Measurements from ENCODE around the gene QTRT2.

The QTRT2 gene

GRCh38 chr3:114034787-114035545 lies 21.6 kb upstream of the QTRT2 start:
- Histone ChIP-seq H3K4me3 (ENCODE audit: low read length) (no peak overlapping the region), H3K9ac (ENCODE audit: low read length) (peak overlapping the region; percentile 15)
- no peak for DNase-seq (ENCODE audit: low read depth)

GRCh38 chr3:114035896-114036295 lies 20.6 kb upstream of the QTRT2 start:
- H3K27me3 ChIP-seq (replicated peaks; ENCODE audit: control insufficient read depth, insufficient read depth, low read length) = no peaks in the 10 kb centered on the region
- H3K9ac ChIP-seq (ENCODE audit: low read length) = peak overlapping the region; percentile 15
- no peaks in the 10 kb centered on the region for H3K9me3 ChIP-seq (ENCODE audit: control insufficient read depth, low read length)
- H3K4me3 ChIP-seq (ENCODE audit: low read length) = no peak overlapping the region
- DNase-seq (ENCODE audit: low read depth) = peak; percentile 26
- H3K4me1 ChIP-seq (ENCODE audit: control insufficient read depth, insufficient read depth, low read length) = peaks cover 17% of the 10 kb centered on the region
- H3K36me3 ChIP-seq (ENCODE audit: control insufficient read depth, insufficient read depth, low read length, severe bottlenecking) = peaks cover 4% of the 10 kb centered on the region

More at GRCh38 chr3:114034787-114035545, 21.6 kb upstream of the QTRT2 start:
- H3K4me1 ChIP-seq (ENCODE audit: control insufficient read depth, insufficient read depth, low read length) = peaks cover 17% of the 10 kb centered on the region
- H3K9me3 ChIP-seq (ENCODE audit: control insufficient read depth, low read length) = no peaks in the 10 kb centered on the region
- H3K27me3 ChIP-seq (replicated peaks; ENCODE audit: control insufficient read depth, insufficient read depth, low read length) = no peaks in the 10 kb centered on the region
- H3K36me3 ChIP-seq (ENCODE audit: control insufficient read depth, insufficient read depth, low read length, severe bottlenecking) = peaks cover 4% of the 10 kb centered on the region

GRCh38 chr3:114043205-114043604 lies 13.3 kb upstream of the QTRT2 start:
- no peak overlapping the region for H3K9ac ChIP-seq (ENCODE audit: low read length)
- no peaks in the 10 kb centered on the region for H3K27me3 ChIP-seq (replicated peaks; ENCODE audit: control insufficient read depth, insufficient read depth, low read length)
- peaks cover 4% of the 10 kb centered on the region for H3K36me3 ChIP-seq (ENCODE audit: control insufficient read depth, insufficient read depth, low read length, severe bottlenecking)
- no peak for DNase-seq (ENCODE audit: low read depth)
- no peak overlapping the region for H3K4me3 ChIP-seq (ENCODE audit: low read length)
- no peaks in the 10 kb centered on the region for H3K9me3 ChIP-seq (ENCODE audit: control insufficient read depth, low read length)
- H3K4me1 ChIP-seq (ENCODE audit: control insufficient read depth, insufficient read depth, low read length) = no peaks in the 10 kb centered on the region

- no peaks in the 10 kb centered on the region for H3K9me3 ChIP-seq (ENCODE audit: control insufficient read depth, low read length)
- H3K9ac ChIP-seq (ENCODE audit: low read length) = no peak overlapping the region
- H3K36me3 ChIP-seq (ENCODE audit: control insufficient read depth, insufficient read depth, low read length, severe bottlenecking) = no peaks in the 10 kb centered on the region
- DNase-seq (ENCODE audit: low read depth) = no peak
- H3K27me3 ChIP-seq (replicated peaks; ENCODE audit: control insufficient read depth, insufficient read depth, low read length) = no peaks in the 10 kb centered on the region
- H3K4me1 ChIP-seq (ENCODE audit: control insufficient read depth, insufficient read depth, low read length) = peaks cover under 1% of the 10 kb centered on the region
- H3K4me3 ChIP-seq (ENCODE audit: low read length) = no peak overlapping the region
These were observed 4.3 kb upstream of the QTRT2 start for GRCh38 chr3:114052216-114052615.

- Histone ChIP-seq H3K9ac (ENCODE audit: low read length) (peak overlapping the region; percentile 84), H3K27me3 (replicated peaks; ENCODE audit: control insufficient read depth, insufficient read depth, low read length) (no peaks in the 10 kb centered on the region), H3K9me3 (ENCODE audit: control insufficient read depth, low read length) (no peaks in the 10 kb centered on the region), H3K36me3 (ENCODE audit: control insufficient read depth, insufficient read depth, low read length, severe bottlenecking) (peaks cover 5% of the 10 kb centered on the region), H3K4me3 (ENCODE audit: low read length) (peak overlapping the region; percentile 90), H3K4me1 (ENCODE audit: control insufficient read depth, insufficient read depth, low read length) (peaks cover 13% of the 10 kb centered on the region)
- DNase-seq (ENCODE audit: low read depth) = no peak
These were observed 442 bp downstream of the QTRT2 start for GRCh38 chr3:114057011-114057347.

- DNase-seq (ENCODE audit: low read depth) = no peak
- no peak overlapping the region for H3K4me3 ChIP-seq (ENCODE audit: low read length)
- H3K4me1 ChIP-seq (ENCODE audit: control insufficient read depth, insufficient read depth, low read length) = peaks cover 13% of the 10 kb centered on the region
- no peaks in the 10 kb centered on the region for H3K9me3 ChIP-seq (ENCODE audit: control insufficient read depth, low read length)
- H3K27me3 ChIP-seq (replicated peaks; ENCODE audit: control insufficient read depth, insufficient read depth, low read length) = no peaks in the 10 kb centered on the region
- H3K9ac ChIP-seq (ENCODE audit: low read length) = no peak overlapping the region
- peaks cover 5% of the 10 kb centered on the region for H3K36me3 ChIP-seq (ENCODE audit: control insufficient read depth, insufficient read depth, low read length, severe bottlenecking)
These were observed 2.1 kb downstream of the QTRT2 start for GRCh38 chr3:114058646-114059045.

GRCh38 chr3:114060906-114061655 lies 4.5 kb downstream of the QTRT2 start:
- H3K9ac ChIP-seq (ENCODE audit: low read length) = no peak overlapping the region
- no peak for DNase-seq (ENCODE audit: low read depth)
- H3K36me3 ChIP-seq (ENCODE audit: control insufficient read depth, insufficient read depth, low read length, severe bottlenecking) = peaks cover 15% of the 10 kb centered on the region
- no peaks in the 10 kb centered on the region for H3K27me3 ChIP-seq (replicated peaks; ENCODE audit: control insufficient read depth, insufficient read depth, low read length)
- H3K4me3 ChIP-seq (ENCODE audit: low read length) = no peak overlapping the region
- no peaks in the 10 kb centered on the region for H3K9me3 ChIP-seq (ENCODE audit: control insufficient read depth, low read length)
- H3K4me1 ChIP-seq (ENCODE audit: control insufficient read depth, insufficient read depth, low read length) = peaks cover 13% of the 10 kb centered on the region

- H3K4me3 ChIP-seq (ENCODE audit: low read length) = no peak overlapping the region
- H3K27me3 ChIP-seq (replicated peaks; ENCODE audit: control insufficient read depth, insufficient read depth, low read length) = no peaks in the 10 kb centered on the region
- no peak overlapping the region for H3K9ac ChIP-seq (ENCODE audit: low read length)
- peaks cover 65% of the 10 kb centered on the region for H3K36me3 ChIP-seq (ENCODE audit: control insufficient read depth, insufficient read depth, low read length, severe bottlenecking)
- no peaks in the 10 kb centered on the region for H3K9me3 ChIP-seq (ENCODE audit: control insufficient read depth, low read length)
- no peaks in the 10 kb centered on the region for H3K4me1 ChIP-seq (ENCODE audit: control insufficient read depth, insufficient read depth, low read length)
- DNase-seq (ENCODE audit: low read depth) = no peak
These were observed 11.3 kb downstream of the QTRT2 start for GRCh38 chr3:114067804-114068203.

- Histone ChIP-seq H3K27me3 (replicated peaks; ENCODE audit: control insufficient read depth, insufficient read depth, low read length) (no peaks in the 10 kb centered on the region), H3K9me3 (ENCODE audit: control insufficient read depth, low read length) (no peaks in the 10 kb centered on the region), H3K36me3 (ENCODE audit: control insufficient read depth, insufficient read depth, low read length, severe bottlenecking) (peaks cover 71% of the 10 kb centered on the region), H3K4me1 (ENCODE audit: control insufficient read depth, insufficient read depth, low read length) (no peaks in the 10 kb centered on the region), H3K4me3 (ENCODE audit: low read length) (no peak overlapping the region), H3K9ac (ENCODE audit: low read length) (no peak overlapping the region)
- DNase-seq (ENCODE audit: low read depth) = no peak
These were observed 11.8 kb downstream of the QTRT2 start for GRCh38 chr3:114068336-114068735.

GRCh38 chr3:114071786-114072185 lies 15.2 kb downstream of the QTRT2 start:
- H3K27me3 ChIP-seq (replicated peaks; ENCODE audit: control insufficient read depth, insufficient read depth, low read length) = no peaks in the 10 kb centered on the region
- DNase-seq (ENCODE audit: low read depth) = no peak
- H3K9me3 ChIP-seq (ENCODE audit: control insufficient read depth, low read length) = no peaks in the 10 kb centered on the region
- no peak overlapping the region for H3K9ac ChIP-seq (ENCODE audit: low read length)
- H3K4me3 ChIP-seq (ENCODE audit: low read length) = no peak overlapping the region
- no peaks in the 10 kb centered on the region for H3K4me1 ChIP-seq (ENCODE audit: control insufficient read depth, insufficient read depth, low read length)
- peaks cover 86% of the 10 kb centered on the region for H3K36me3 ChIP-seq (ENCODE audit: control insufficient read depth, insufficient read depth, low read length, severe bottlenecking)

GRCh38 chr3:114076711-114077110 lies 20.2 kb downstream of the QTRT2 start:
- no peak overlapping the region for H3K9ac ChIP-seq (ENCODE audit: low read length)
- H3K27me3 ChIP-seq (replicated peaks; ENCODE audit: control insufficient read depth, insufficient read depth, low read length) = no peaks in the 10 kb centered on the region
- H3K36me3 ChIP-seq (ENCODE audit: control insufficient read depth, insufficient read depth, low read length, severe bottlenecking) = peaks cover 82% of the 10 kb centered on the region

More at GRCh38 chr3:114076711-114077110, 20.2 kb downstream of the QTRT2 start:
- Histone ChIP-seq H3K4me3 (ENCODE audit: low read length) (no peak overlapping the region), H3K9me3 (ENCODE audit: control insufficient read depth, low read length) (no peaks in the 10 kb centered on the region), H3K4me1 (ENCODE audit: control insufficient read depth, insufficient read depth, low read length) (peaks cover 14% of the 10 kb centered on the region)
- no peak for DNase-seq (ENCODE audit: low read depth)
